Activated CD8-positive, alpha-beta T cell treated with anti-CD3 and anti-CD28 coated beads, Interleukin-2, amount 10 ng/mL, durations not matched to agents 7 days and 5 days (primary cell): ENCODE data around the gene DIP2C. TPM values are rescaled to one million over a fixed set of nuclear protein-coding genes. Genes with fewer than 3 reads are reported as not detected.
"Not testable (repeated sequence)": the region's sequence is repeated elsewhere in the genome, so short reads cannot be mapped to it uniquely, and the experiment has no call there.

Experiments
- ATAC-seq: fragments of 150-1000 bp; cut with Tn5 transposase; one replicate; pipeline ENCODE4 v1.10.0; 2021; ENCODE audit warnings: moderate library complexity
- CTCF ChIA-PET: fragments of 350-600 bp; sonication (Branson Sonifier 250); formaldehyde crosslinking; loops from one replicate; lab custom pipeline; 2021; ENCODE audit warnings: antibody characterized with exemption; lab: Charles Lee
- POLR2A ChIA-PET: fragments of 350-600 bp; sonication (Branson Sonifier 250); formaldehyde crosslinking; loops from one replicate; lab custom pipeline; 2021; ENCODE audit warnings: antibody characterized with exemption; lab: Charles Lee
- DNase-seq: peaks from one replicate; pipeline ENCODE4 v3.0.0-alpha.2; 2020
- H3K27ac Mint-ChIP-seq: one replicate; pipeline ENCODE4 v1.8.0; 2021; ENCODE audit warnings: mild to moderate bottlenecking, mixed read lengths
- H3K27me3 Mint-ChIP-seq: one replicate; pipeline ENCODE4 v1.8.0; 2021; ENCODE audit warnings: low read depth, mixed read lengths
- H3K36me3 Mint-ChIP-seq: one replicate; pipeline ENCODE4 v1.8.0; 2021; ENCODE audit warnings: low read depth, mixed read lengths
- H3K4me1 Mint-ChIP-seq: one replicate; pipeline ENCODE4 v1.8.0; 2021; ENCODE audit warnings: low read depth, mixed read lengths
- H3K4me3 Mint-ChIP-seq: one replicate; pipeline ENCODE4 v1.8.0; 2021; ENCODE audit warnings: mild to moderate bottlenecking, mixed read lengths
- H3K9me3 Mint-ChIP-seq: one replicate; pipeline ENCODE4 v1.8.0; 2022; ENCODE audit warnings: mixed read lengths; ENCODE audit not compliant: insufficient read depth
- total RNA-seq, 2 experiments: library from RNA; stranded (reverse); gene quantifications; one replicate each; pipeline ENCODE4 v1.2.3, GENCODE V29; 2021

The DIP2C gene
- total RNA-seq, 2 experiments from 2014 or later: 0.34 to 0.39 TPM

GRCh38 chr10:456486-456885 lies 233.0 kb downstream of the DIP2C start:
- H3K9me3 Mint-ChIP-seq: no peaks in the 10 kb centered on the region
- CTCF ChIA-PET: no interaction called here
- POLR2A ChIA-PET: no interaction called here
- H3K27me3 Mint-ChIP-seq: peaks cover 31% of the 10 kb centered on the region
- no peak overlapping the region for H3K27ac Mint-ChIP-seq
- no peak for DNase-seq
- no peak for ATAC-seq
- H3K36me3 Mint-ChIP-seq: no peaks in the 10 kb centered on the region
- H3K4me3 Mint-ChIP-seq: no peak overlapping the region
- H3K4me1 Mint-ChIP-seq: peaks cover 19% of the 10 kb centered on the region

GRCh38 chr10:454860-455259 lies 234.6 kb downstream of the DIP2C start:
- CTCF ChIA-PET: no interaction called here
- H3K4me3 Mint-ChIP-seq: no peak overlapping the region

GRCh38 chr10:453647-454046 lies 235.8 kb downstream of the DIP2C start:
- H3K27ac Mint-ChIP-seq: no peak overlapping the region

More at GRCh38 chr10:454860-455259, 234.6 kb downstream of the DIP2C start:
- H3K36me3 Mint-ChIP-seq: no peaks in the 10 kb centered on the region
- H3K9me3 Mint-ChIP-seq: no peaks in the 10 kb centered on the region
- DNase-seq (no peak), ATAC-seq (no peak)
- POLR2A ChIA-PET: no interaction called here
- no peak overlapping the region for H3K27ac Mint-ChIP-seq
- peaks cover 26% of the 10 kb centered on the region for H3K27me3 Mint-ChIP-seq
- peaks cover 36% of the 10 kb centered on the region for H3K4me1 Mint-ChIP-seq

GRCh38 chr10:452512-453426 lies 236.7 kb downstream of the DIP2C start:
- H3K27ac Mint-ChIP-seq: no peak overlapping the region
- peaks cover 25% of the 10 kb centered on the region for H3K27me3 Mint-ChIP-seq
- DNase-seq (no peak), ATAC-seq (no peak)
- ChIA-PET CTCF (no interaction called here), POLR2A (interaction anchor here (0.6 kb wide), 1 partner anchor 62 kb away, joined by 3 read pairs; no protein-coding TSS in a partner anchor)
- H3K9me3 Mint-ChIP-seq: no peaks in the 10 kb centered on the region
- no peak overlapping the region for H3K4me3 Mint-ChIP-seq
- H3K4me1 Mint-ChIP-seq: peaks cover 39% of the 10 kb centered on the region
- H3K36me3 Mint-ChIP-seq: no peaks in the 10 kb centered on the region

More at GRCh38 chr10:453647-454046, 235.8 kb downstream of the DIP2C start:
- no peaks in the 10 kb centered on the region for H3K9me3 Mint-ChIP-seq
- ChIA-PET POLR2A (no interaction called here), CTCF (no interaction called here)
- H3K4me3 Mint-ChIP-seq: no peak overlapping the region
- H3K4me1 Mint-ChIP-seq: peaks cover 39% of the 10 kb centered on the region
- DNase-seq (no peak), ATAC-seq (no peak)
- no peaks in the 10 kb centered on the region for H3K36me3 Mint-ChIP-seq
- peaks cover 28% of the 10 kb centered on the region for H3K27me3 Mint-ChIP-seq

- POLR2A ChIA-PET: no interaction called here
- Mint-ChIP-seq H3K36me3 (no peaks in the 10 kb centered on the region), H3K4me3 (no peak overlapping the region), H3K27me3 (peaks cover 24% of the 10 kb centered on the region), H3K27ac (peak overlapping the region; percentile 79), H3K9me3 (no peaks in the 10 kb centered on the region), H3K4me1 (peaks cover 39% of the 10 kb centered on the region)
- DNase-seq (no peak), ATAC-seq (no peak)
- CTCF ChIA-PET: interaction anchor here (0.6 kb wide), 1 partner anchor 114 kb away, joined by 3 read pairs; no protein-coding TSS in a partner anchor
Measured at GRCh38 chr10:451856-452255, 237.6 kb downstream of the DIP2C start.

GRCh38 chr10:451021-451471 lies 238.4 kb downstream of the DIP2C start:
- DNase-seq: peak; percentile 83
- peak overlapping the region; percentile 20 for H3K4me3 Mint-ChIP-seq
- H3K9me3 Mint-ChIP-seq: no peaks in the 10 kb centered on the region
- ChIA-PET POLR2A (interaction anchor here (0.9 to 1.1 kb wide), 3 partner anchors 14 to 19 kb away, joined by 3 to 4 read pairs (median 3); no protein-coding TSS in a partner anchor), CTCF (no interaction called here)
- H3K36me3 Mint-ChIP-seq: no peaks in the 10 kb centered on the region
- peaks cover 23% of the 10 kb centered on the region for H3K27me3 Mint-ChIP-seq
- peaks cover 39% of the 10 kb centered on the region for H3K4me1 Mint-ChIP-seq
- ATAC-seq: peak; percentile 95
- peak overlapping the region; percentile 79 for H3K27ac Mint-ChIP-seq

- H3K27ac Mint-ChIP-seq: peak overlapping the region; percentile 47
- POLR2A ChIA-PET: interaction anchor here (0.9 to 1.1 kb wide), 3 partner anchors 13 to 20 kb away, joined by 3 to 4 read pairs (median 3); no protein-coding TSS in a partner anchor
- H3K27me3 Mint-ChIP-seq: peaks cover 23% of the 10 kb centered on the region
- CTCF ChIA-PET: no interaction called here
- peaks cover 39% of the 10 kb centered on the region for H3K4me1 Mint-ChIP-seq
- no peaks in the 10 kb centered on the region for H3K36me3 Mint-ChIP-seq
- H3K4me3 Mint-ChIP-seq: peak overlapping the region; percentile 20
- ATAC-seq: no peak
- no peak for DNase-seq
- no peaks in the 10 kb centered on the region for H3K9me3 Mint-ChIP-seq
Measured at GRCh38 chr10:450463-450862, 239.0 kb downstream of the DIP2C start.

- H3K4me3 Mint-ChIP-seq, DNase-seq, ATAC-seq, H3K27ac Mint-ChIP-seq, H3K36me3 Mint-ChIP-seq, CTCF ChIA-PET, H3K9me3 Mint-ChIP-seq: not testable (repeated sequence)
- peaks cover 31% of the 10 kb centered on the region for H3K4me1 Mint-ChIP-seq
- H3K27me3 Mint-ChIP-seq: peaks cover 27% of the 10 kb centered on the region
- POLR2A ChIA-PET: interaction anchor here (0.7 kb wide), 1 partner anchor 103 kb away, joined by 3 read pairs; no protein-coding TSS in a partner anchor
Measured at GRCh38 chr10:449331-449730, 240.1 kb downstream of the DIP2C start.

- CTCF ChIA-PET: no interaction called here
Measured at GRCh38 chr10:443459-443858, 246.0 kb downstream of the DIP2C start.

GRCh38 chr10:442209-442608 lies 247.3 kb downstream of the DIP2C start:
- H3K36me3 Mint-ChIP-seq: no peaks in the 10 kb centered on the region
- H3K4me3 Mint-ChIP-seq: no peak overlapping the region
- ChIA-PET CTCF (no interaction called here), POLR2A (no interaction called here)
- DNase-seq (no peak), ATAC-seq (no peak)
- H3K27ac Mint-ChIP-seq: no peak overlapping the region
- H3K27me3 Mint-ChIP-seq: peaks cover 21% of the 10 kb centered on the region
- no peaks in the 10 kb centered on the region for H3K9me3 Mint-ChIP-seq
- H3K4me1 Mint-ChIP-seq: peaks cover 16% of the 10 kb centered on the region

More at GRCh38 chr10:443459-443858, 246.0 kb downstream of the DIP2C start:
- Mint-ChIP-seq H3K27ac (no peak overlapping the region), H3K27me3 (peaks cover 19% of the 10 kb centered on the region), H3K4me3 (no peak overlapping the region), H3K4me1 (peaks cover 3% of the 10 kb centered on the region), H3K36me3 (no peaks in the 10 kb centered on the region), H3K9me3 (no peaks in the 10 kb centered on the region)
- DNase-seq (no peak), ATAC-seq (no peak)
- POLR2A ChIA-PET: interaction anchor here (0.6 kb wide), 1 partner anchor 194 kb away, joined by 3 read pairs; no protein-coding TSS in a partner anchor

GRCh38 chr10:441659-442058 lies 247.8 kb downstream of the DIP2C start:
- Mint-ChIP-seq H3K36me3 (no peaks in the 10 kb centered on the region), H3K27me3 (peaks cover 21% of the 10 kb centered on the region), H3K9me3 (no peaks in the 10 kb centered on the region), H3K4me3 (no peak overlapping the region), H3K27ac (no peak overlapping the region), H3K4me1 (peaks cover 18% of the 10 kb centered on the region)
- POLR2A ChIA-PET: no interaction called here
- ATAC-seq (no peak), DNase-seq (no peak)
- CTCF ChIA-PET: no interaction called here

- H3K27me3 Mint-ChIP-seq: peaks cover 24% of the 10 kb centered on the region
- ChIA-PET POLR2A (no interaction called here), CTCF (no interaction called here)
- no peaks in the 10 kb centered on the region for H3K9me3 Mint-ChIP-seq
- H3K4me3 Mint-ChIP-seq: no peak overlapping the region
- ATAC-seq: no peak
- no peak overlapping the region for H3K27ac Mint-ChIP-seq
- no peaks in the 10 kb centered on the region for H3K36me3 Mint-ChIP-seq
- DNase-seq: no peak
- peaks cover 18% of the 10 kb centered on the region for H3K4me1 Mint-ChIP-seq
Measured at GRCh38 chr10:440127-440526, 249.3 kb downstream of the DIP2C start.
